ENCODE measurements around the gene PLCD3. TPM values are rescaled to one million over a fixed set of nuclear protein-coding genes. Genes with fewer than 3 reads are reported as not detected.

PLCD3 gene
- total RNA-seq, 1 experiment from 2014 or later, result 88.5 TPM

- DNase-seq, result no peak
- POLR2A ChIA-PET, result interaction anchor here (0.6 to 1.1 kb wide), 5 partner anchors 15 to 21 kb away, joined by 3 to 5 read pairs (median 4); partner anchors contain the start of gene ACBD4
- H3K4me1 ChIP-seq, result peaks cover 50% of the 10 kb centered on the region
- no peak overlapping the region for H3K4me3 ChIP-seq (ENCODE audit: low read depth, low read length)
- no TSS peak for BruUV-seq (replicated peaks)
- Mint-ChIP-seq H3K9me3 (ENCODE audit: unreplicated experiment) (no peaks in the 10 kb centered on the region), H3K36me3 (ENCODE audit: insufficient read depth, unreplicated experiment) (peaks cover 27% of the 10 kb centered on the region), H3K4me3 (ENCODE audit: unreplicated experiment) (no peak overlapping the region), H3K27ac (ENCODE audit: unreplicated experiment) (no peak overlapping the region), H3K27me3 (ENCODE audit: insufficient read depth, unreplicated experiment) (no peaks in the 10 kb centered on the region), H3K4me1 (ENCODE audit: low read depth, unreplicated experiment) (peaks cover 30% of the 10 kb centered on the region)
- CTCF ChIA-PET, result interaction anchor here (0.6 to 3.4 kb wide), 8 partner anchors 13 to 105 kb away, joined by 3 to 42 read pairs (median 10); partner anchors contain the start of gene ACBD4
- no peak for TF ChIP-seq CTCF (IDR thresholded peaks at IDR 0.05; ENCODE audit: insufficient read depth in 1 of 2, low read depth in 1 of 2, low read length in 1 of 2, severe bottlenecking in 1 of 2, unreplicated experiment in 1 of 2)
- H3K9me3 ChIP-seq, result no peaks in the 10 kb centered on the region
- intact Hi-C loops (cut with micrococcal nuclease; ENCODE audit: unreplicated experiment), result no loop called here
- no peaks in the 10 kb centered on the region for H3K27me3 ChIP-seq (replicated peaks; ENCODE audit: control insufficient read depth, insufficient read depth, low read length)
- no peaks in the 10 kb centered on the region for H3K36me3 ChIP-seq (ENCODE audit: control insufficient read depth, insufficient read depth, low read length)
These were observed 22.7 kb upstream of the PLCD3 start for GRCh38 chr17:45155029-45155428.

DNA sequence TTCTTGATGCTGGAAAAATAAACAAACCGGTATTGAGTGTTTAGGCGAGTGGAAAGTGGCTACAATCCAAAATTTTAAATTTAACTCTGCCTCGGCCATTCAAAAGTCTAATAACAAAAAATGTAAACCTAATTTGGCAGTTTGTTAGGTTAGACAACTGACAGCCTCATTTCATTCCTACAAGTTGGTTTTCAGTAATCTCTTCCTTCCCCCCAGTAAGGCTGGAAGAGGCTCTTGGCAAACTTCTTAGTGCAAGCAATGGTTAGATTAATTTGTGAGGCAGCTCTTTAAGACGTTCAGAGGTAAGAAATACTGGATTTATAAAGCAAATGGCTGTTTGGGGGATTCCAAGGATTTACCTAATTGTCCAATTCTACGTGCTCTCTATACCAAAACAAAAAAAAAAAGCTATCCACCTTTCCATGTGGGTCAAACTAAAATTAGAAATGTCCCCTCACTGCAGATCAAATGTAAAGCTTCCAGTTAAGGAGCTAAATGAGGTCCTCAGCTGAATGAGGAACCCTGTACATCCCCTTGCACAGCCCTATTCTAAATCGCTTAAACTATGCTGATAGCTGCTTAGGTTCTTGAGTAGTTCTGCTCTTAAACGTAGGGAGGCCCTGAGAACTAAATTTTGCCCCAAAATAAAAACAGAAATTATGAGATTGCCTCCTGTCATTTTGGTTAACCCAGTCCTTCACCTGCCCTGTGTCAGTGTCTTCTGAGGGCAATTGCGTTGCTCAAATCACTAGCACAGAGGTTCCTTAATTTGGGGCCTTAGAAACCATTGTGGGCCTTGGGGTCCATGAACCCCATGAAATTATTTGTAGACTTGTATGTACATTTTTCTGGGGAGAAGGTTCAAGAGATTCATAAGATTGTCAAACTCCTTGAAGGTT, 18.8 kb upstream of the PLCD3 start:
- TF ChIP-seq CTCF (IDR thresholded peaks at IDR 0.05; ENCODE audit: insufficient read depth in 1 of 2, low read depth in 1 of 2, low read length in 1 of 2, severe bottlenecking in 1 of 2, unreplicated experiment in 1 of 2), result no peak
- H3K4me3 Mint-ChIP-seq (ENCODE audit: unreplicated experiment), result peak overlapping the region; percentile 99
- peaks cover 51% of the 10 kb centered on the region for H3K36me3 Mint-ChIP-seq (ENCODE audit: insufficient read depth, unreplicated experiment)
- no peak for DNase-seq
- H3K4me1 Mint-ChIP-seq (ENCODE audit: low read depth, unreplicated experiment), result peaks cover 17% of the 10 kb centered on the region
- no peak overlapping the region for H3K27ac Mint-ChIP-seq (ENCODE audit: unreplicated experiment)
- intact Hi-C loops (cut with micrococcal nuclease; ENCODE audit: unreplicated experiment), result no loop called here
- H3K9me3 ChIP-seq, result no peaks in the 10 kb centered on the region
- ChIA-PET CTCF (interaction anchor here (0.7 to 8.2 kb wide), 8 partner anchors 9 to 274 kb away, joined by 4 to 230 read pairs (median 16); partner anchors contain the start of genes ACBD4 and HEXIM2), POLR2A (interaction anchor here (0.6 to 7.0 kb wide), 10 partner anchors 9 to 166 kb away, joined by 3 to 279 read pairs (median 6); partner anchors contain the start of genes HEXIM2, MAP3K14 and NMT1)
- no peaks in the 10 kb centered on the region for H3K27me3 ChIP-seq (replicated peaks; ENCODE audit: control insufficient read depth, insufficient read depth, low read length)
- peaks cover 4% of the 10 kb centered on the region for H3K27me3 Mint-ChIP-seq (ENCODE audit: insufficient read depth, unreplicated experiment)
- H3K36me3 ChIP-seq (ENCODE audit: control insufficient read depth, insufficient read depth, low read length), result no peaks in the 10 kb centered on the region
- no peaks in the 10 kb centered on the region for H3K9me3 Mint-ChIP-seq (ENCODE audit: unreplicated experiment)
- no TSS peak for BruUV-seq (replicated peaks)
- peaks cover 25% of the 10 kb centered on the region for H3K4me1 ChIP-seq
- peak overlapping the region; percentile 70 for H3K4me3 ChIP-seq (ENCODE audit: low read depth, low read length)
